K562 (cell line): ENCODE data around the gene EPN3. TPM values are rescaled to one million over a fixed set of nuclear protein-coding genes. Genes with fewer than 3 reads are reported as not detected.

ENCODE experiments used
- ATAC-seq: fragments of 200-7000 bp; cut with Tn5 transposase; 3 replicates; pipeline ENCODE4 v1.9.1; 2020; ENCODE audit warnings: moderate library complexity
- BruUV-seq: library from RNA; stranded (reverse); fragments of 400-500 nt; replicated peaks from 2 replicates; lab custom pipeline; 2021; lab: Mats Ljungman, UMichigan
- CTCF ChIA-PET: fragments of 300-600 bp; formaldehyde crosslinking; extraction: SDS; loops from one replicate; lab custom pipeline; 2021; ENCODE audit warnings: low intra/inter-chr PET ratio; lab: Yijun Ruan, JAX
- POLR2A ChIA-PET: fragments of 300-600, 350-650 bp; sonication (Branson Sonifier 250); formaldehyde crosslinking; extraction: SDS; loops from one replicate; lab custom pipeline; 2021; ENCODE audit warnings: antibody characterized with exemption, inconsistent platforms; lab: Yijun Ruan, JAX
- DNase-seq, 4 experiments: peaks; one replicate each; pipeline versions ENCODE4 v3.0.0 to v3.0.0-alpha.2; 2011 to 2018; ENCODE audit warnings: low spot score in 3 of 4, mixed read lengths in 3 of 4; ENCODE audit errors: extremely low read depth in 1 of 4
- FAIRE-seq: peaks from 2 replicates; lab custom pipeline; 2011; peaks lifted over from hg19 to GRCh38; lab: Jason Lieb, UNC
- H2AFZ ChIP-seq: 2 replicates; pipeline ENCODE4 v1.6.0; 2011; ENCODE audit warnings: low read depth, low read length, control low read depth, inconsistent platforms
- H3K27ac ChIP-seq: fragments of 200-600 bp; 3 replicates; pipeline ENCODE4 v1.8.0; 2011; ENCODE audit warnings: low read depth, mild to moderate bottlenecking, control low read depth, inconsistent platforms, low read length, moderate library complexity, mixed read lengths; ENCODE audit errors: extremely low read depth
- H3K27me3 ChIP-seq, 2 experiments: fragments of 300-600 bp in 1 of 2; 2 replicates in 1 of 2; 3 replicates in 1 of 2; pipeline versions ENCODE4 v1.6.0 to v1.8.0; 2011; ENCODE audit warnings: inconsistent platforms in 2 of 2, low read length in 2 of 2, mild to moderate bottlenecking in 1 of 2, mixed read lengths in 1 of 2, moderate library complexity in 1 of 2; ENCODE audit not compliant: control insufficient read depth in 2 of 2, insufficient read depth in 2 of 2
- H3K36me3 ChIP-seq: fragments of 300-600 bp; 3 replicates; pipeline ENCODE4 v1.8.0; 2011; ENCODE audit warnings: mild to moderate bottlenecking, low read length, inconsistent platforms; ENCODE audit not compliant: control insufficient read depth, insufficient read depth
- H3K4me1 ChIP-seq, 2 experiments: fragments of 200-600 bp in 1 of 2; replicated peaks in 1 of 2; 2 replicates in 1 of 2; 3 replicates in 1 of 2; pipeline versions ENCODE4 v1.5.1 to v1.8.0; 2011; ENCODE audit warnings: inconsistent platforms in 2 of 2, low read length in 2 of 2, mild to moderate bottlenecking in 1 of 2, mixed read lengths in 1 of 2, moderate library complexity in 1 of 2; ENCODE audit not compliant: control insufficient read depth in 2 of 2, insufficient read depth in 2 of 2
- H3K4me2 ChIP-seq: 2 replicates; pipeline ENCODE4 v1.6.1; 2011; ENCODE audit warnings: low read length, control low read depth, inconsistent platforms, mixed read lengths; ENCODE audit not compliant: insufficient read depth
- H3K4me3 ChIP-seq: fragments of 200-600 bp; sonication (generic), shearing (Covaris generic); 2 replicates; pipeline ENCODE4 v1.5.1; 2016; ENCODE audit warnings: control low read depth, inconsistent platforms
- H3K79me2 ChIP-seq: fragments of 200-600 bp; 3 replicates; pipeline ENCODE4 v1.8.0; 2011; ENCODE audit warnings: low read length, inconsistent platforms; ENCODE audit not compliant: control insufficient read depth, insufficient read depth
- H3K9ac ChIP-seq, 2 experiments: 2 replicates each; pipeline versions ENCODE4 v1.6.0 to v1.6.1; 2011; ENCODE audit warnings: low read depth in 2 of 2, low read length in 2 of 2, control low read depth in 1 of 2, inconsistent platforms in 1 of 2, mild to moderate bottlenecking in 1 of 2, mixed read lengths in 1 of 2; ENCODE audit not compliant: insufficient read depth in 1 of 2
- H3K9me1 ChIP-seq: one replicate; pipeline ENCODE4 v1.6.0; 2011; ENCODE audit warnings: inconsistent platforms, mild to moderate bottlenecking, low read length, moderate library complexity; ENCODE audit not compliant: control insufficient read depth, insufficient read depth
- H3K9me3 ChIP-seq: replicated peaks from 2 replicates; pipeline ENCODE4 v1.5.1; 2011; ENCODE audit warnings: low read depth, low read length, inconsistent platforms; ENCODE audit not compliant: control insufficient read depth, insufficient read depth
- H4K20me1 ChIP-seq: replicated peaks from 2 replicates; pipeline ENCODE4 v1.6.1; 2011; ENCODE audit warnings: low read length, inconsistent platforms, mixed read lengths; ENCODE audit not compliant: control insufficient read depth, insufficient read depth
- DACH1 ChIP-seq: fragments of 450-650 bp; IDR thresholded peaks from 2 replicates; pipeline ENCODE4 v1.6.1; 2018; ENCODE audit not compliant: partially characterized antibody
- ESRRA ChIP-seq: fragments of 450-650 bp; IDR thresholded peaks from 2 replicates; pipeline ENCODE4 v1.6.1; 2014; ENCODE audit warnings: low read depth, mild to moderate bottlenecking, moderate library complexity, borderline replicate concordance
- FOS ChIP-seq: IDR thresholded peaks from 3 replicates; pipeline ENCODE4 v1.6.1; 2011; ENCODE audit not compliant: insufficient read length; ENCODE audit errors: extremely low read depth
- HMG20A ChIP-seq: fragments of 450-650 bp; formaldehyde crosslinking; conservative IDR thresholded peaks from 2 replicates; pipeline ENCODE4 v1.4.0; 2020; ENCODE audit warnings: mild to moderate bottlenecking, mixed read lengths
- HNRNPLL ChIP-seq: fragments of 200-400 bp; formaldehyde crosslinking; IDR thresholded peaks from 2 replicates; pipeline ENCODE4 v1.6.1; 2017; ENCODE audit warnings: low read length, low read depth, mild to moderate bottlenecking; ENCODE audit not compliant: poor library complexity, severe bottlenecking
- MBD2 ChIP-seq: sonication (generic); IDR thresholded peaks from 2 replicates; pipeline ENCODE4 v1.6.1; 2016; ENCODE audit warnings: low read depth, borderline replicate concordance
- PYGO2 ChIP-seq: fragments of 450-650 bp; IDR thresholded peaks from 2 replicates; pipeline ENCODE4 v1.6.1; 2016; ENCODE audit warnings: mild to moderate bottlenecking, missing genetic modification characterization, moderate library complexity, missing compliant biosample characterization
- RBFOX2 ChIP-seq: fragments of 200-400 bp; formaldehyde crosslinking; IDR thresholded peaks from 2 replicates; pipeline ENCODE4 v1.6.1; 2017; ENCODE audit warnings: low read depth, mild to moderate bottlenecking, low read length, moderate library complexity
- RBM25 ChIP-seq: fragments of 200-400 bp; formaldehyde crosslinking; IDR thresholded peaks from 2 replicates; pipeline ENCODE4 v1.6.1; 2018; ENCODE audit warnings: low read length, low read depth, moderate library complexity; ENCODE audit not compliant: severe bottlenecking
- SP1 ChIP-seq: sonication (generic); formaldehyde crosslinking; IDR thresholded peaks from 2 replicates; pipeline ENCODE4 v1.8.1; 2022; ENCODE audit warnings: mild to moderate bottlenecking, missing genetic modification reagents
- SP2 ChIP-seq: IDR thresholded peaks from 2 replicates; pipeline ENCODE4 v1.6.1; 2011; ENCODE audit warnings: mild to moderate bottlenecking, low read depth, low read length, moderate library complexity; ENCODE audit not compliant: poor library complexity, severe bottlenecking; ENCODE audit errors: extremely low read depth
- TBP ChIP-seq: optimal IDR thresholded peaks from 2 replicates; pipeline ENCODE3; 2011; ENCODE audit warnings: low read depth, low read length, improper control_type of control experiment
- TEAD1 ChIP-seq, 2 experiments: fragments of 450-650 bp in 1 of 2; sonication (generic) in 1 of 2; formaldehyde crosslinking; IDR thresholded peaks; 2 replicates each; pipeline versions ENCODE4 v1.4.0 to v1.8.0; 2020 to 2022; ENCODE audit warnings: mild to moderate bottlenecking in 2 of 2, missing genetic modification reagents in 1 of 2
- TSC22D4 ChIP-seq: fragments of 450-650 bp; IDR thresholded peaks from 2 replicates; pipeline ENCODE4 v1.6.1; 2016; ENCODE audit warnings: missing genetic modification characterization, missing biosample characterization, control low read depth
- WGBS: fragments of 100-300 bp; shearing (Covaris generic); methylation state at CpG from one replicate; pipeline ENCODE4 v1.1.6; 2016; ENCODE audit warnings: low coverage, mixed read lengths; ENCODE audit not compliant: insufficient coverage; ENCODE audit errors: missing lambda C conversion rate; 5-methylcytosine and 5-hydroxymethylcytosine counted together
- in situ Hi-C: fragments of 300-500 bp; cut with MboI; formaldehyde crosslinking; loops from 4 replicates; pipeline ENCODE4 v1.15.0; 2018; ENCODE audit warnings: inconsistent platforms, mixed read lengths
- intact Hi-C: fragments of 100-400 bp; cut with micrococcal nuclease; formaldehyde crosslinking; loops from 2 replicates; pipeline ENCODE4 v1.14.2; 2022
- polyA plus RNA-seq, 8 experiments: library from polyadenylated mRNA; depleted of rRNA in 4 of 8; stranded (reverse) in 5 of 8; unstranded in 3 of 8; fragments of >200 nt; fragmentation: Nextera tagmentation in 2 of 8; fragmentation: Illumina TruSeq in 1 of 8; extraction: Ambion mirVana in 2 of 8; extraction: Trizol in 1 of 8; gene quantifications; 2 replicates each; pipeline versions ENCODE4 v1.2.1 to v1.2.3, GENCODE V29; 2011 to 2014; ENCODE audit warnings: inconsistent platforms in 1 of 8, missing spikeins in 1 of 8
- total RNA-seq, 7 experiments: library from RNA; depleted of rRNA in 6 of 7; stranded (reverse); fragments of >200 nt in 6 of 7; fragmentation: Illumina TruSeq in 2 of 7; extraction: Trizol in 2 of 7; gene quantifications; 2 replicates each; pipeline versions ENCODE4 v1.2.1 to v1.2.3, GENCODE V29; 2011 to 2021; ENCODE audit warnings: low replicate concordance in 1 of 7
- TF ChIP-seq, protein P1 (sequence below): IDR thresholded peaks from 2 replicates; pipeline ENCODE4 v1.6.1; 2011; ENCODE audit not compliant: insufficient read length; ENCODE audit errors: extremely low read depth
- TF ChIP-seq, protein P2 (sequence below), 3 experiments: IDR thresholded peaks in 2 of 3; conservative IDR thresholded peaks in 1 of 3; 2 replicates each; pipeline ENCODE4 v1.5.1; 2011 to 2012; ENCODE audit warnings: low read length in 3 of 3, mild to moderate bottlenecking in 3 of 3, control low read depth in 2 of 3, improper control_type of control experiment in 1 of 3, inconsistent platforms in 1 of 3, low read depth in 1 of 3, mixed read lengths in 1 of 3, moderate library complexity in 1 of 3; ENCODE audit not compliant: insufficient read depth in 2 of 3

EPN3 gene
- total and polyA plus RNA-seq, 9 of the 15 experiments (the other 6 are each of a cell fraction or from before 2014, with no cell fraction given), result 0.16 TPM; not detected in 8

DNA sequence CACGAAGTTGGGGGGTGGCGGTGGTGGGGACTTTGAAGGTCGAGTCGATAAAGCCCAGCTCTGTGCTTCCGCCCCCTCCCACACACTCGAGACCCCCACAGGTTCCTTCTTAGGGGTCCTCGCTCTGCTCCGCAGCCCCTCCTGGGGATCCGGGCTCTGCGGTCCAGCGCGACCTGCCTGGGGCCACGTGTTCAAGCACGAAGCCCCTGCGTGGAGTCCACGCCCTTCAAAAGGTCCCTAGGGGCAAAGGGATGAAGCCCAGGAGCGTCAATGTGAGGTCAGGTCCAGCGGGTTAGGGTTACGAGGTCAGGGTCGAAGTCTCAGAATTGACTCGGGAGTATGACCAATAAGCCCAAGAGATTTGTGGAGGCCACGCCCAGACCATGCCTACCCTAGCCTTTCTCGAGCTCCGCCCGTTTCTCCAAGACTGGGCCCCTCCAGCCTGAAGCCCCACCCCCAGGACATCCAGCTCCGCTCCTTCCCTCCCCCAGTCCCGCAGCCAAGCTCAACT, 27.2 kb downstream of the EPN3 start (continued):
- TF ChIP-seq SP1 (no peak), TSC22D4 (tag) (no peak), PYGO2 (tag) (no peak), HMG20A (no peak), TEAD1 (CRISPR knock-in tag; IDR thresholded peaks at IDR 0.05) (no peak)
- TF ChIP-seq, protein P1, sequence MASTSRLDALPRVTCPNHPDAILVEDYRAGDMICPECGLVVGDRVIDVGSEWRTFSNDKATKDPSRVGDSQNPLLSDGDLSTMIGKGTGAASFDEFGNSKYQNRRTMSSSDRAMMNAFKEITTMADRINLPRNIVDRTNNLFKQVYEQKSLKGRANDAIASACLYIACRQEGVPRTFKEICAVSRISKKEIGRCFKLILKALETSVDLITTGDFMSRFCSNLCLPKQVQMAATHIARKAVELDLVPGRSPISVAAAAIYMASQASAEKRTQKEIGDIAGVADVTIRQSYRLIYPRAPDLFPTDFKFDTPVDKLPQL, result no peak

DNA sequence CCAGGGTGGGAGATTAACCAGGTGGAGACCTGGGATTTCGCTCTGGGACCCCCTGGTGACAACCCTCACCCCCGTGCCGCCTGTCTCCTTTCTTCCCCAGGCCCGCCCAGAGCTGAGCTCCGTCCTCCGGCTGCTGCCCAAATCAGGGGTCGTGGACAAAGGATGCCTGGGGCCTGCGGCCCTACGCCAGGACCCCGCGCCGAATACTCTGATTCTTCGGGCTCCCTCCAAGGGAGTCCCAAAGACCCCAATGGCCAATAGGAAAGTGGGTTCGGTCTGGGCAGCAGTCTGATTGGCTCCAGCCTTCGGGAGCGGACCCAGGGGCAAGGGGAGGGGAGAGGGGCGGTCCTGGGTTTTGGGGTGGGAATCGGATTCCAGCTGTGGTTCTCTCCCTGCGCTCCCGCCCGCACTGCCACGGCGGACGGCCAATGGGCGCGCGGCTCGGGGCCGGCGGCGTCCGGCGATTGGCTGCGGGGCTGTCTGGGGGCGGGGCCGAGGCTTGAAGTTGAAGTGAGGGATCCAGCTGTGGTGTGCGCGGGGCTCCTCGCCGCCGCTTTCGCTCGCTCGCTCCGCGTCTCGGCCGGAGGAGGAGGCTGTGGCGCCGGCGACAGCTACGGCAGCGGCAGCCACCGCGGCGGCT, 27.8 kb downstream of the EPN3 start, which contains the start of gene CACNA1G:
TSS of gene CACNA1G (plus strand) at position 531 of the 640 bp plus-strand sequence. CDS start 745 bp downstream, outside the sequence.
- DNase-seq (peak; percentile 91 to 99 (median 98)), FAIRE-seq (peak; percentile 84), ATAC-seq (peak; percentile 99)
- Histone ChIP-seq H3K27me3 (peaks cover 25 to 54% of the 10 kb centered on the region in 2 experiments), H3K36me3 (no peaks in the 10 kb centered on the region), H3K9me1 (no peaks in the 10 kb centered on the region), H3K4me3 (peak within 1 kb of the TSS; percentile 37), H2AFZ (peak within 1 kb of the TSS; percentile 67), H3K9ac (peak within 1 kb of the TSS in 1 of 2 experiments; percentile 75; a peak in 2 of 4 replicates), H3K9me3 (no peaks in the 10 kb centered on the region), H4K20me1 (peaks cover 18% of the 10 kb centered on the region; the same call in 1 of the 2 replicates), H3K4me1 (peaks cover 9 to 38% of the 10 kb centered on the region in 2 experiments), H3K27ac (no peak within 1 kb of the TSS), H3K4me2 (peak within 1 kb of the TSS; percentile 68), H3K79me2 (no peaks in the 10 kb centered on the region)
- intact Hi-C loops, result no loop called here
- BruUV-seq, result no TSS peak
- CTCF ChIA-PET, result no interaction called here
- in situ Hi-C loops, result no loop called here
- POLR2A ChIA-PET, result interaction anchor here (0.5 to 1.6 kb wide), 9 partner anchors 9 to 594 kb away, joined by 3 to 7 read pairs (median 3); no protein-coding TSS in a partner anchor
- under 1% methylated on average over 27 of the region's 56 CpGs for WGBS
- TF ChIP-seq SP1, result peak; percentile 61; the same call in 1 of the 2 replicates
- TF ChIP-seq FOS, result peak; percentile 85
- TF ChIP-seq TBP, result peak; percentile 15
- TF ChIP-seq RBFOX2, result 0 out of 2 replicates have a peak, but pooled peaks have one; percentile 10
- peak; percentile 35 for TF ChIP-seq HNRNPLL
- TF ChIP-seq SP2, result peak; percentile 63
- TF ChIP-seq, protein P2, sequence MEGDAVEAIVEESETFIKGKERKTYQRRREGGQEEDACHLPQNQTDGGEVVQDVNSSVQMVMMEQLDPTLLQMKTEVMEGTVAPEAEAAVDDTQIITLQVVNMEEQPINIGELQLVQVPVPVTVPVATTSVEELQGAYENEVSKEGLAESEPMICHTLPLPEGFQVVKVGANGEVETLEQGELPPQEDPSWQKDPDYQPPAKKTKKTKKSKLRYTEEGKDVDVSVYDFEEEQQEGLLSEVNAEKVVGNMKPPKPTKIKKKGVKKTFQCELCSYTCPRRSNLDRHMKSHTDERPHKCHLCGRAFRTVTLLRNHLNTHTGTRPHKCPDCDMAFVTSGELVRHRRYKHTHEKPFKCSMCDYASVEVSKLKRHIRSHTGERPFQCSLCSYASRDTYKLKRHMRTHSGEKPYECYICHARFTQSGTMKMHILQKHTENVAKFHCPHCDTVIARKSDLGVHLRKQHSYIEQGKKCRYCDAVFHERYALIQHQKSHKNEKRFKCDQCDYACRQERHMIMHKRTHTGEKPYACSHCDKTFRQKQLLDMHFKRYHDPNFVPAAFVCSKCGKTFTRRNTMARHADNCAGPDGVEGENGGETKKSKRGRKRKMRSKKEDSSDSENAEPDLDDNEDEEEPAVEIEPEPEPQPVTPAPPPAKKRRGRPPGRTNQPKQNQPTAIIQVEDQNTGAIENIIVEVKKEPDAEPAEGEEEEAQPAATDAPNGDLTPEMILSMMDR (IDR thresholded peaks at IDR 0.05 in 2 of 3, conservative IDR thresholded peaks at IDR 0.05 in 1 of 3; ENCODE audit: insufficient read depth in 2 of 3, low read depth in 1 of 3, low read length in 3 of 3), result peak in 1 of 3 experiments; percentile 11; a peak in 1 of 6 replicates
- TF ChIP-seq ESRRA, result peak; percentile 19; the same call in 1 of the 2 replicates
- peak; percentile 62; the same call in 1 of the 2 replicates for TF ChIP-seq MBD2
- TF ChIP-seq DACH1, result peak; percentile 33
- peak; percentile 100 for TF ChIP-seq RBM25
